ENCODE data around the gene SGMS1. TPM values are rescaled to one million over a fixed set of nuclear protein-coding genes. Genes with fewer than 3 reads are reported as not detected.

SGMS1 gene
- total RNA-seq, 1 donor from 2014 or later, result 25.6 TPM

DNA sequence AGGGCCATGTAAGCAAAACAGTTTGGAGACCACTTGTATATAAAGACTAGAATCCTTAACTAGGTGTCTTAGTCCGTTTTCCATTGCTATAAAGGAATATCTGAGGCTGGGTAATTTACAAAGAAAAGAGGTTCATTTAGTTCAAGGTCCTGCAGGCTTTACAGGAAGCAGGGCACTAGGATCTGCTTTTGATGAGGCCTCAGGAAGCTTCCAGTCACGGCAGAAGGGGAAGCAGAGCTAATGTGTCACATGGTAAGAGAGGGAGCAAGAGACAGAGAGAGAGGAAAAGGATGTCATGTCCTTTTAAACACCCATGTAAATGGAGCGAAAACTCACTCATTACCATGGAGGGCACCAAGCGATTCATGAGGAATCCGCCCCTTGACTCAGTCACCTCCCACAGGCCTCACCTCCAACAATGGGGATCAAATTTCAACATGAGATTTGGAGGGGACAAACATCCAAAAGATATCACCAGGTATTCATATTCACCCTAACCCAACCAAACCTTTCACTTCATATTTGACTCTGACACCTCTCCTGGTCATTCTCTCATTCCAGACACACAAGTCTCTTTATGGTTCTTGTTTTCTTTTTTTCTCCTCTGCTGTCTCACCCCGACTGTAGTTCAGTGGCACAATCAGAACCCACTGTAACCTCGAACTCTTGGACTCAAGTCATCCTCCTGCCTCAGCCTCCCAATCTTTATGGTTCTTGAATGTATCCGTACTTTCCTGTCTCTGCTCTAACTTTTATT lies 342.4 kb downstream of the SGMS1 start:
- H3K27me3 Mint-ChIP-seq (ENCODE audit: low read depth, unreplicated experiment), result peaks cover 7% of the 10 kb centered on the region
- H2AFZ ChIP-seq (ENCODE audit: low read depth, low read length), result no peak overlapping the region
- no peaks in the 10 kb centered on the region for H3K79me2 ChIP-seq (ENCODE audit: insufficient read depth, low read length)

GRCh38 chr10:50280049-50280841 lies 343.5 kb downstream of the SGMS1 start:
- no peak overlapping the region for H3K27ac ChIP-seq (ENCODE audit: low read depth, low read length)
- no peak overlapping the region for H3K4me2 ChIP-seq (ENCODE audit: low read length)
- H3K36me3 ChIP-seq (ENCODE audit: insufficient read depth, low read length), result no peaks in the 10 kb centered on the region
- H3K27ac Mint-ChIP-seq (ENCODE audit: unreplicated experiment), result no peak overlapping the region
- no peak overlapping the region for H3K4me3 ChIP-seq (ENCODE audit: insufficient read depth, low read depth, low read length)
- H3K9ac ChIP-seq (ENCODE audit: low read length), result no peak overlapping the region
- peaks cover 14% of the 10 kb centered on the region for H3K27me3 ChIP-seq (ENCODE audit: insufficient read depth, low read length)
- no peak for FAIRE-seq
- H3K4me3 Mint-ChIP-seq (ENCODE audit: unreplicated experiment), result no peak overlapping the region
- H2AFZ ChIP-seq (ENCODE audit: low read depth, low read length), result no peak overlapping the region
- DNase-seq (ENCODE audit: low read depth), result no peak
- H3K36me3 Mint-ChIP-seq (ENCODE audit: low read depth, unreplicated experiment), result no peaks in the 10 kb centered on the region
- no peaks in the 10 kb centered on the region for H3K9me3 ChIP-seq (ENCODE audit: insufficient read depth, low read depth, low read length)
- H3K4me1 Mint-ChIP-seq (ENCODE audit: low read depth, unreplicated experiment), result no peaks in the 10 kb centered on the region
- peaks cover 10% of the 10 kb centered on the region for H3K27me3 Mint-ChIP-seq (ENCODE audit: low read depth, unreplicated experiment)
- TF ChIP-seq, protein P1, sequence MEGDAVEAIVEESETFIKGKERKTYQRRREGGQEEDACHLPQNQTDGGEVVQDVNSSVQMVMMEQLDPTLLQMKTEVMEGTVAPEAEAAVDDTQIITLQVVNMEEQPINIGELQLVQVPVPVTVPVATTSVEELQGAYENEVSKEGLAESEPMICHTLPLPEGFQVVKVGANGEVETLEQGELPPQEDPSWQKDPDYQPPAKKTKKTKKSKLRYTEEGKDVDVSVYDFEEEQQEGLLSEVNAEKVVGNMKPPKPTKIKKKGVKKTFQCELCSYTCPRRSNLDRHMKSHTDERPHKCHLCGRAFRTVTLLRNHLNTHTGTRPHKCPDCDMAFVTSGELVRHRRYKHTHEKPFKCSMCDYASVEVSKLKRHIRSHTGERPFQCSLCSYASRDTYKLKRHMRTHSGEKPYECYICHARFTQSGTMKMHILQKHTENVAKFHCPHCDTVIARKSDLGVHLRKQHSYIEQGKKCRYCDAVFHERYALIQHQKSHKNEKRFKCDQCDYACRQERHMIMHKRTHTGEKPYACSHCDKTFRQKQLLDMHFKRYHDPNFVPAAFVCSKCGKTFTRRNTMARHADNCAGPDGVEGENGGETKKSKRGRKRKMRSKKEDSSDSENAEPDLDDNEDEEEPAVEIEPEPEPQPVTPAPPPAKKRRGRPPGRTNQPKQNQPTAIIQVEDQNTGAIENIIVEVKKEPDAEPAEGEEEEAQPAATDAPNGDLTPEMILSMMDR (IDR thresholded peaks at IDR 0.05; ENCODE audit: insufficient read depth, low read depth, low read length), result no peak
- no peak for TF ChIP-seq EZH2 (IDR thresholded peaks at IDR 0.05; ENCODE audit: insufficient read depth, low read length)
- peaks cover 2% of the 10 kb centered on the region for H3K9me3 Mint-ChIP-seq (ENCODE audit: unreplicated experiment)
- no peaks in the 10 kb centered on the region for H4K20me1 ChIP-seq (ENCODE audit: insufficient read depth, low read length)
- H3K4me1 ChIP-seq (ENCODE audit: insufficient read depth, low read length), result no peaks in the 10 kb centered on the region
- no peaks in the 10 kb centered on the region for H3K79me2 ChIP-seq (ENCODE audit: insufficient read depth, low read length)

More for the DNA sequence above, 342.4 kb downstream of the SGMS1 start:
- H3K9me3 ChIP-seq (ENCODE audit: insufficient read depth, low read depth, low read length), result no peaks in the 10 kb centered on the region
- no peaks in the 10 kb centered on the region for H4K20me1 ChIP-seq (ENCODE audit: insufficient read depth, low read length)
- TF ChIP-seq, protein P1 (IDR thresholded peaks at IDR 0.05; ENCODE audit: insufficient read depth, low read depth, low read length), result no peak
- no peak for TF ChIP-seq EZH2 (IDR thresholded peaks at IDR 0.05; ENCODE audit: insufficient read depth, low read length)
- H3K4me1 ChIP-seq (ENCODE audit: insufficient read depth, low read length), result no peaks in the 10 kb centered on the region
- Mint-ChIP-seq H3K4me1 (ENCODE audit: low read depth, unreplicated experiment) (no peaks in the 10 kb centered on the region), H3K36me3 (ENCODE audit: low read depth, unreplicated experiment) (no peaks in the 10 kb centered on the region), H3K27ac (ENCODE audit: unreplicated experiment) (no peak overlapping the region), H3K4me3 (ENCODE audit: unreplicated experiment) (no peak overlapping the region), H3K9me3 (ENCODE audit: unreplicated experiment) (peaks cover 2% of the 10 kb centered on the region)
- no peak overlapping the region for H3K27ac ChIP-seq (ENCODE audit: low read depth, low read length)
- no peaks in the 10 kb centered on the region for H3K36me3 ChIP-seq (ENCODE audit: insufficient read depth, low read length)
- H3K9ac ChIP-seq (ENCODE audit: low read length), result no peak overlapping the region
- DNase-seq (ENCODE audit: low read depth) (no peak), FAIRE-seq (no peak)
- no peak overlapping the region for H3K4me2 ChIP-seq (ENCODE audit: low read length)
- no peak overlapping the region for H3K4me3 ChIP-seq (ENCODE audit: insufficient read depth, low read depth, low read length)
- peaks cover 12% of the 10 kb centered on the region for H3K27me3 ChIP-seq (ENCODE audit: insufficient read depth, low read length)
